CD4-positive, alpha-beta T cell (primary cell): Measurements from ENCODE around the gene PODN. TPM values are rescaled to one million over a fixed set of nuclear protein-coding genes. Genes with fewer than 3 reads are reported as not detected.

Experiments
- ATAC-seq: fragments of 200-7000 bp; cut with Tn5 transposase; one replicate; pipeline ENCODE4 v1.10.0; 2022; ENCODE audit warnings: mild to moderate bottlenecking; ENCODE audit not compliant: poor library complexity
- CTCF ChIA-PET: fragments of 350-600 bp; sonication (Branson Sonifier 250); formaldehyde crosslinking; loops from one replicate; lab custom pipeline; 2021; ENCODE audit warnings: antibody characterized with exemption, inconsistent platforms; lab: Charles Lee
- POLR2A ChIA-PET: fragments of 350-600 bp; sonication (Branson Sonifier 250); formaldehyde crosslinking; loops from one replicate; lab custom pipeline; 2021; ENCODE audit warnings: antibody characterized with exemption, inconsistent platforms; lab: Charles Lee
- DNase-seq, 14 experiments: peaks; one replicate each; pipeline ENCODE4 v3.0.0-alpha.2; 2013 to 2020; ENCODE audit warnings: mixed read lengths in 2 of 14
- H3K27ac ChIP-seq, 2 donors: one replicate each; pipeline versions ENCODE4 v1.5.1 to v1.7.0; 2013; ENCODE audit warnings: low read length in 2 of 2, low read depth in 1 of 2, mild to moderate bottlenecking in 1 of 2
- H3K27me3 ChIP-seq, 2 experiments: 1 replicate in 1 of 2; 2 replicates in 1 of 2; pipeline versions ENCODE4 v1.6.1 to v1.7.0; 2013; ENCODE audit warnings: low read length in 2 of 2, control low read depth in 1 of 2, mild to moderate bottlenecking in 1 of 2, moderate library complexity in 1 of 2; ENCODE audit not compliant: insufficient read depth in 2 of 2, control insufficient read depth in 1 of 2
- H3K36me3 ChIP-seq: one replicate; pipeline ENCODE4 v1.6.1; 2013; ENCODE audit warnings: low read length, control low read depth; ENCODE audit not compliant: insufficient read depth
- H3K4me1 ChIP-seq: one replicate; pipeline ENCODE4 v1.6.1; 2013; ENCODE audit warnings: low read length, control low read depth; ENCODE audit not compliant: insufficient read depth
- H3K4me3 ChIP-seq: one replicate; pipeline ENCODE4 v1.5.1; 2013; ENCODE audit warnings: mild to moderate bottlenecking, low read length, moderate library complexity
- H3K9me3 ChIP-seq, 2 experiments: 1 replicate in 1 of 2; 2 replicates in 1 of 2; pipeline versions ENCODE4 v1.6.1 to v1.7.0; 2013; ENCODE audit warnings: low read length in 2 of 2, mild to moderate bottlenecking in 2 of 2, control low read depth in 1 of 2, moderate library complexity in 1 of 2; ENCODE audit not compliant: control insufficient read depth in 1 of 2, insufficient read depth in 1 of 2
- H3K27ac Mint-ChIP-seq: one replicate; pipeline ENCODE4 v1.8.0; 2020; ENCODE audit warnings: mixed read lengths
- H3K27me3 Mint-ChIP-seq: one replicate; pipeline ENCODE4 v1.8.0; 2021; ENCODE audit warnings: mixed read lengths
- H3K36me3 Mint-ChIP-seq: one replicate; pipeline ENCODE4 v1.8.0; 2021; ENCODE audit warnings: low read depth, mixed read lengths
- H3K4me1 Mint-ChIP-seq: one replicate; pipeline ENCODE4 v1.8.0; 2021; ENCODE audit warnings: low read depth, mixed read lengths
- H3K4me3 Mint-ChIP-seq: one replicate; pipeline ENCODE4 v1.8.0; 2020; ENCODE audit warnings: mild to moderate bottlenecking, mixed read lengths
- H3K9me3 Mint-ChIP-seq: one replicate; pipeline ENCODE4 v1.8.0; 2020; ENCODE audit warnings: mixed read lengths
- CTCF ChIP-seq: fragments of 200-600 bp; IDR thresholded peaks from one replicate; pipeline ENCODE4 v1.8.0; 2022; ENCODE audit warnings: antibody characterized with exemption, mild to moderate bottlenecking
- intact Hi-C, 2 experiments: fragments of 100-400 bp; cut with DNase I in 1 of 2; cut with micrococcal nuclease in 1 of 2; formaldehyde crosslinking; loops; one replicate each; pipeline versions ENCODE4 v1.15.1 to v1.9.0; 2023 to 2025; cut with DNase I, micrococcal nuclease
- total RNA-seq, 174 experiments: library from RNA in 2 of 174; stranded (reverse) in 2 of 174; gene quantifications; one replicate each; pipeline ENCODE4 v1.2.3 and lab custom pipeline; 2021 to 2026

The PODN gene
- total RNA-seq, 2 experiments from 2014 or later, result not detected

- DNase-seq (no peak), ATAC-seq (no peak)
- Histone ChIP-seq H3K9me3 (peaks cover 0 to 10% of the 10 kb centered on the region in 2 experiments), H3K4me3 (no peak overlapping the region), H3K27ac (no peak overlapping the region), H3K4me1 (no peaks in the 10 kb centered on the region), H3K36me3 (no peaks in the 10 kb centered on the region), H3K27me3 (no peaks in the 10 kb centered on the region)
- Mint-ChIP-seq H3K9me3 (no peaks in the 10 kb centered on the region), H3K4me3 (no peak overlapping the region), H3K27me3 (no peaks in the 10 kb centered on the region), H3K4me1 (no peaks in the 10 kb centered on the region), H3K36me3 (no peaks in the 10 kb centered on the region), H3K27ac (no peak overlapping the region)
- intact Hi-C loops, result no loop called here
- ChIA-PET CTCF (no interaction called here), POLR2A (no interaction called here)
- no peak for TF ChIP-seq CTCF
Observed at GRCh38 chr1:53080769-53081168, 18.8 kb downstream of the PODN start.

- Mint-ChIP-seq H3K4me3 (no peak overlapping the region), H3K4me1 (no peaks in the 10 kb centered on the region), H3K9me3 (no peaks in the 10 kb centered on the region), H3K27me3 (no peaks in the 10 kb centered on the region), H3K27ac (no peak overlapping the region), H3K36me3 (no peaks in the 10 kb centered on the region)
- ChIA-PET POLR2A (no interaction called here), CTCF (no interaction called here)
- DNase-seq (no peak), ATAC-seq (no peak)
- Histone ChIP-seq H3K4me1 (no peaks in the 10 kb centered on the region), H3K27me3 (no peaks in the 10 kb centered on the region), H3K36me3 (no peaks in the 10 kb centered on the region), H3K9me3 (peaks cover 0 to 10% of the 10 kb centered on the region in 2 experiments), H3K4me3 (no peak overlapping the region), H3K27ac (no peak overlapping the region)
- TF ChIP-seq CTCF, result no peak
- intact Hi-C loops, result no loop called here
Observed at GRCh38 chr1:53081384-53082066, 19.5 kb downstream of the PODN start.

- no peak for ATAC-seq
- Histone ChIP-seq H3K27me3 (no peaks in the 10 kb centered on the region), H3K36me3 (no peaks in the 10 kb centered on the region), H3K4me1 (no peaks in the 10 kb centered on the region), H3K27ac (no peak overlapping the region), H3K4me3 (no peak overlapping the region), H3K9me3 (peaks cover 0 to 10% of the 10 kb centered on the region in 2 experiments)
- H3K36me3 Mint-ChIP-seq, result no peaks in the 10 kb centered on the region
- no peak for TF ChIP-seq CTCF
- POLR2A ChIA-PET, result no interaction called here
- intact Hi-C loops, result no loop called here
- no peaks in the 10 kb centered on the region for H3K4me1 Mint-ChIP-seq
- CTCF ChIA-PET, result no interaction called here
- H3K27me3 Mint-ChIP-seq, result no peaks in the 10 kb centered on the region
- no peaks in the 10 kb centered on the region for H3K9me3 Mint-ChIP-seq
- DNase-seq, result no peak
- H3K27ac Mint-ChIP-seq, result no peak overlapping the region
- H3K4me3 Mint-ChIP-seq, result no peak overlapping the region
Observed at GRCh38 chr1:53082826-53083455, 20.9 kb downstream of the PODN start.
